Panc1 (cell line): ENCODE data around the gene TMEM219. TPM values are rescaled to one million over a fixed set of nuclear protein-coding genes. Genes with fewer than 3 reads are reported as not detected.

ENCODE experiments used
- ATAC-seq: fragments of 200-7000 bp; cut with Tn5 transposase; 2 replicates; pipeline ENCODE4 v1.9.1; 2020; ENCODE audit warnings: mild to moderate bottlenecking, moderate library complexity
- BruUV-seq: library from RNA; stranded (reverse); fragments of 400-500 nt; replicated peaks from 2 replicates; lab custom pipeline; 2021; lab: Mats Ljungman, UMichigan
- CTCF ChIA-PET: fragments of 300-600 bp; sonication (Branson Sonifier 250); formaldehyde crosslinking; loops from one replicate; lab custom pipeline; 2022; ENCODE audit warnings: antibody characterized with exemption; lab: Charles Lee
- POLR2A ChIA-PET: fragments of 300-600 bp; sonication (Branson Sonifier 250); formaldehyde crosslinking; loops from one replicate; lab custom pipeline; 2022; ENCODE audit warnings: antibody characterized with exemption; lab: Charles Lee
- DNase-seq: peaks from one replicate; pipeline ENCODE4 v3.0.0-alpha.2; 2010; ENCODE audit warnings: low read depth, low spot score
- H3K27ac ChIP-seq: 2 replicates; pipeline ENCODE4 v1.5.1; 2011; ENCODE audit warnings: mild to moderate bottlenecking, low read length, inconsistent platforms
- H3K27me3 ChIP-seq: fragments of 200-500 bp; sonication (Bioruptor generic); 2 replicates; pipeline ENCODE4 v1.6.0; 2014; ENCODE audit warnings: low read length, inconsistent platforms; ENCODE audit not compliant: control insufficient read depth, insufficient read depth
- H3K36me3 ChIP-seq: fragments of 200-500 bp; sonication (Bioruptor generic); 2 replicates; pipeline ENCODE4 v1.5.1; 2014; ENCODE audit warnings: inconsistent platforms, mild to moderate bottlenecking, low read length, moderate library complexity; ENCODE audit not compliant: control insufficient read depth, insufficient read depth
- H3K4me1 ChIP-seq: 2 replicates; pipeline ENCODE4 v1.5.1; 2011; ENCODE audit warnings: inconsistent platforms, mild to moderate bottlenecking, low read length, moderate library complexity; ENCODE audit not compliant: control insufficient read depth, insufficient read depth
- H3K4me3 ChIP-seq, 2 experiments: 2 replicates each; pipeline ENCODE4 v1.5.1; 2011 to 2012; ENCODE audit warnings: low read depth in 2 of 2, low read length in 2 of 2, mild to moderate bottlenecking in 2 of 2, inconsistent platforms in 1 of 2, moderate library complexity in 1 of 2
- H3K9me3 ChIP-seq: fragments of 200-500 bp; sonication (Bioruptor generic); 2 replicates; pipeline ENCODE4 v1.5.1; 2014; ENCODE audit warnings: low read depth, mild to moderate bottlenecking, inconsistent platforms, low read length, moderate library complexity; ENCODE audit not compliant: control insufficient read depth, insufficient read depth
- POLR2AphosphoS5 ChIP-seq: IDR thresholded peaks from 2 replicates; pipeline ENCODE4 v1.6.1; 2012; ENCODE audit warnings: mild to moderate bottlenecking, low read depth, low read length, moderate library complexity
- SIN3A ChIP-seq: IDR thresholded peaks from 2 replicates; pipeline ENCODE4 v1.6.1; 2012; ENCODE audit warnings: low read depth, mild to moderate bottlenecking, low read length, moderate library complexity, borderline replicate concordance; ENCODE audit not compliant: insufficient read depth
- TCF7L2 ChIP-seq: IDR thresholded peaks from 2 replicates; pipeline ENCODE4 v1.6.1; 2011; ENCODE audit warnings: mild to moderate bottlenecking, low read depth, low read length, inconsistent platforms
- in situ Hi-C: cut with HindIII; loops from 2 replicates; pipeline ENCODE4 v1.10.0; 2016; ENCODE audit warnings: low sequenced_read_pairs, low pct_unique_long_range_greater_than_20kb
- intact Hi-C: fragments of 100-400 bp; cut with micrococcal nuclease; formaldehyde crosslinking; loops from one replicate; pipeline ENCODE4 v1.10.0; 2022; ENCODE audit not compliant: unreplicated experiment
- total RNA-seq: library from RNA; stranded (reverse); gene quantifications from one replicate; pipeline ENCODE4 v1.2.1, GENCODE V29; 2021; ENCODE audit not compliant: unreplicated experiment
- TF ChIP-seq, protein P1 (sequence below): fragments of 450-650 bp; IDR thresholded peaks from 2 replicates; pipeline ENCODE4 v1.5.1; 2017; ENCODE audit warnings: mild to moderate bottlenecking
- TF ChIP-seq, protein P2 (sequence below), 2 experiments: IDR thresholded peaks; 2 replicates each; pipeline ENCODE4 v1.6.1; 2011 to 2012; ENCODE audit warnings: low read depth in 2 of 2, control low read depth in 1 of 2, low read length in 1 of 2, mild to moderate bottlenecking in 1 of 2, moderate library complexity in 1 of 2; ENCODE audit not compliant: insufficient read depth in 1 of 2

TMEM219 gene
- total RNA-seq, 1 experiment from 2014 or later = 161 TPM

DNA sequence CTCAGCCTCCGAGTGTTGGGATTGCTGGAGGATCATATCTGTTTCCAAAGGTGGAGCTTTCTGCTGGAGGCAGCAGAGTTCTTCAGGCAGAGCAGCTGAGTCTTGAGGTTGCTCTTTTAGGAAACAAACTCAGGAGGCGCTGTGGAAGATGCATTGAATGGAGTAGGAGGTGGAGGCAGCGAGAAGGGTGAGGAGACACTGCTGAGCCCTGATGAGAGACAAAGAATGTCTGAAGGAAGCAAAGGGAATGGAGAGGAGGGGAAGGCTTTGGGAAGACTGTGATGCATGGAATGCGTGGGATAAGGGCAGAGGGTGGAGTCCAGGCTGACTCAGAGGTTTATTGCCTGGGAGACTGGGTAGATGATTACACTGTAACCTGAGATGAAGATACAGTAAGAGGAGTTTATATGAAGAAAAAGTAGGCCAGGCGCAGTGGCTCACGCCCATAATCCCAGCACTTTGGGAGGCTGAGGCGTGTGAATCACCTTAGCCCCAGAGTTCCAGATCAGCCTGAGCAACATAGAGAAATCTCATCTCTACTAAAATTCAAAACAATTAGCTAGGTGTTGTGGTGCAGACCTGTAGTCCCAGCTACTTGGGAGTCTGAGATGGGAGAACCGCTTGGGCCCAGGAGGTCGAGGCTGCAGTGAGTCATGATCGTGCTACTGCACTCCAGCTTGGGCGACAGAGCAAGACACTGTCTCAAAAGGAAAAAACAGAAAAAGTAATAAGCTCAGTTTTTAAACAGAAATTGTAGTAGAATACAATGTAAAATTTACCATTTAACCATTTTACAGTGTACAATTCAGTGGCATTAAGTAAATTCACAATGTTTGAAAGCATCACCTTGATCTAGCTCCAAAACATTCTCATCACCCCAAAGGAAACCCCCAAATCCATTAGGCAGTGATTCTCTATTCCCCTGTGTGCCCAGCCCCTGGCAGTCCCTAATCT is 17.8 kb upstream of the TMEM219 start:
- peak overlapping the region; percentile 99 for H3K27ac ChIP-seq
- no peaks in the 10 kb centered on the region for H3K27me3 ChIP-seq
- BruUV-seq = no TSS peak
- peak; percentile 98 for DNase-seq
- in situ Hi-C loops = no loop called here
- intact Hi-C loops = loop anchor here (2.0 kb wide), 1 partner anchor 17 kb away; no protein-coding TSS in a partner anchor
- TF ChIP-seq TCF7L2 = 0 out of 2 replicates have a peak, but pooled peaks have one; percentile 33
- TF ChIP-seq POLR2AphosphoS5 = peak; percentile 70; the same call in 1 of the 2 replicates
- TF ChIP-seq SIN3A = no peak; the same call in 1 of the 2 replicates
- TF ChIP-seq, protein P1, sequence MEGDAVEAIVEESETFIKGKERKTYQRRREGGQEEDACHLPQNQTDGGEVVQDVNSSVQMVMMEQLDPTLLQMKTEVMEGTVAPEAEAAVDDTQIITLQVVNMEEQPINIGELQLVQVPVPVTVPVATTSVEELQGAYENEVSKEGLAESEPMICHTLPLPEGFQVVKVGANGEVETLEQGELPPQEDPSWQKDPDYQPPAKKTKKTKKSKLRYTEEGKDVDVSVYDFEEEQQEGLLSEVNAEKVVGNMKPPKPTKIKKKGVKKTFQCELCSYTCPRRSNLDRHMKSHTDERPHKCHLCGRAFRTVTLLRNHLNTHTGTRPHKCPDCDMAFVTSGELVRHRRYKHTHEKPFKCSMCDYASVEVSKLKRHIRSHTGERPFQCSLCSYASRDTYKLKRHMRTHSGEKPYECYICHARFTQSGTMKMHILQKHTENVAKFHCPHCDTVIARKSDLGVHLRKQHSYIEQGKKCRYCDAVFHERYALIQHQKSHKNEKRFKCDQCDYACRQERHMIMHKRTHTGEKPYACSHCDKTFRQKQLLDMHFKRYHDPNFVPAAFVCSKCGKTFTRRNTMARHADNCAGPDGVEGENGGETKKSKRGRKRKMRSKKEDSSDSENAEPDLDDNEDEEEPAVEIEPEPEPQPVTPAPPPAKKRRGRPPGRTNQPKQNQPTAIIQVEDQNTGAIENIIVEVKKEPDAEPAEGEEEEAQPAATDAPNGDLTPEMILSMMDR = no peak
- TF ChIP-seq, protein P2, sequence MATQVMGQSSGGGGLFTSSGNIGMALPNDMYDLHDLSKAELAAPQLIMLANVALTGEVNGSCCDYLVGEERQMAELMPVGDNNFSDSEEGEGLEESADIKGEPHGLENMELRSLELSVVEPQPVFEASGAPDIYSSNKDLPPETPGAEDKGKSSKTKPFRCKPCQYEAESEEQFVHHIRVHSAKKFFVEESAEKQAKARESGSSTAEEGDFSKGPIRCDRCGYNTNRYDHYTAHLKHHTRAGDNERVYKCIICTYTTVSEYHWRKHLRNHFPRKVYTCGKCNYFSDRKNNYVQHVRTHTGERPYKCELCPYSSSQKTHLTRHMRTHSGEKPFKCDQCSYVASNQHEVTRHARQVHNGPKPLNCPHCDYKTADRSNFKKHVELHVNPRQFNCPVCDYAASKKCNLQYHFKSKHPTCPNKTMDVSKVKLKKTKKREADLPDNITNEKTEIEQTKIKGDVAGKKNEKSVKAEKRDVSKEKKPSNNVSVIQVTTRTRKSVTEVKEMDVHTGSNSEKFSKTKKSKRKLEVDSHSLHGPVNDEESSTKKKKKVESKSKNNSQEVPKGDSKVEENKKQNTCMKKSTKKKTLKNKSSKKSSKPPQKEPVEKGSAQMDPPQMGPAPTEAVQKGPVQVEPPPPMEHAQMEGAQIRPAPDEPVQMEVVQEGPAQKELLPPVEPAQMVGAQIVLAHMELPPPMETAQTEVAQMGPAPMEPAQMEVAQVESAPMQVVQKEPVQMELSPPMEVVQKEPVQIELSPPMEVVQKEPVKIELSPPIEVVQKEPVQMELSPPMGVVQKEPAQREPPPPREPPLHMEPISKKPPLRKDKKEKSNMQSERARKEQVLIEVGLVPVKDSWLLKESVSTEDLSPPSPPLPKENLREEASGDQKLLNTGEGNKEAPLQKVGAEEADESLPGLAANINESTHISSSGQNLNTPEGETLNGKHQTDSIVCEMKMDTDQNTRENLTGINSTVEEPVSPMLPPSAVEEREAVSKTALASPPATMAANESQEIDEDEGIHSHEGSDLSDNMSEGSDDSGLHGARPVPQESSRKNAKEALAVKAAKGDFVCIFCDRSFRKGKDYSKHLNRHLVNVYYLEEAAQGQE (IDR thresholded peaks at IDR 0.05; ENCODE audit: insufficient read depth in 1 of 2, low read depth in 2 of 2, low read length in 1 of 2) = peak; percentile 24 to 27; a peak in 2 of 4 replicates
- H3K36me3 ChIP-seq = no peaks in the 10 kb centered on the region
- CTCF ChIA-PET = interaction anchor here (1.1 to 1.3 kb wide), 2 partner anchors 27 to 88 kb away, joined by 4 read pairs; no protein-coding TSS in a partner anchor
- peaks cover 17% of the 10 kb centered on the region for H3K4me1 ChIP-seq
- no peaks in the 10 kb centered on the region for H3K9me3 ChIP-seq
- peak; percentile 99 for ATAC-seq
- H3K4me3 ChIP-seq = peak overlapping the region; percentile 23 to 53
- POLR2A ChIA-PET = interaction anchor here (0.5 to 2.4 kb wide), 8 partner anchors 12 to 89 kb away, joined by 3 to 10 read pairs (median 4); partner anchors contain the start of gene TMEM219

- ATAC-seq (no peak), DNase-seq (no peak)
- H3K36me3 ChIP-seq = no peaks in the 10 kb centered on the region
- peaks cover 4% of the 10 kb centered on the region; the same call in 1 of the 2 replicates for H3K9me3 ChIP-seq
- TF ChIP-seq, protein P1 = no peak
- TF ChIP-seq TCF7L2 = no peak
- TF ChIP-seq, protein P2 (IDR thresholded peaks at IDR 0.05; ENCODE audit: insufficient read depth in 1 of 2, low read depth in 2 of 2, low read length in 1 of 2) = no peak
- TF ChIP-seq SIN3A = no peak
- TF ChIP-seq POLR2AphosphoS5 = no peak
- POLR2A ChIA-PET = no interaction called here
- no TSS peak for BruUV-seq
- no peaks in the 10 kb centered on the region for H3K27me3 ChIP-seq
- no peak overlapping the region for H3K27ac ChIP-seq
- in situ Hi-C loops (no loop called here), intact Hi-C loops (no loop called here)
- CTCF ChIA-PET = no interaction called here
- no peak overlapping the region for H3K4me3 ChIP-seq
- peaks cover 13% of the 10 kb centered on the region for H3K4me1 ChIP-seq
Measured at GRCh38 chr16:29947897-29948296, 14.0 kb upstream of the TMEM219 start.
